GM15510 (cell line): Measurements from ENCODE around the gene PRR33.

ENCODE experiments used
- POLR2A ChIP-seq: IDR thresholded peaks from 3 replicates; pipeline ENCODE4 v1.6.1; 2011; ENCODE audit warnings: borderline replicate concordance; ENCODE audit not compliant: insufficient read length; ENCODE audit errors: extremely low read depth

PRR33 gene

DNA sequence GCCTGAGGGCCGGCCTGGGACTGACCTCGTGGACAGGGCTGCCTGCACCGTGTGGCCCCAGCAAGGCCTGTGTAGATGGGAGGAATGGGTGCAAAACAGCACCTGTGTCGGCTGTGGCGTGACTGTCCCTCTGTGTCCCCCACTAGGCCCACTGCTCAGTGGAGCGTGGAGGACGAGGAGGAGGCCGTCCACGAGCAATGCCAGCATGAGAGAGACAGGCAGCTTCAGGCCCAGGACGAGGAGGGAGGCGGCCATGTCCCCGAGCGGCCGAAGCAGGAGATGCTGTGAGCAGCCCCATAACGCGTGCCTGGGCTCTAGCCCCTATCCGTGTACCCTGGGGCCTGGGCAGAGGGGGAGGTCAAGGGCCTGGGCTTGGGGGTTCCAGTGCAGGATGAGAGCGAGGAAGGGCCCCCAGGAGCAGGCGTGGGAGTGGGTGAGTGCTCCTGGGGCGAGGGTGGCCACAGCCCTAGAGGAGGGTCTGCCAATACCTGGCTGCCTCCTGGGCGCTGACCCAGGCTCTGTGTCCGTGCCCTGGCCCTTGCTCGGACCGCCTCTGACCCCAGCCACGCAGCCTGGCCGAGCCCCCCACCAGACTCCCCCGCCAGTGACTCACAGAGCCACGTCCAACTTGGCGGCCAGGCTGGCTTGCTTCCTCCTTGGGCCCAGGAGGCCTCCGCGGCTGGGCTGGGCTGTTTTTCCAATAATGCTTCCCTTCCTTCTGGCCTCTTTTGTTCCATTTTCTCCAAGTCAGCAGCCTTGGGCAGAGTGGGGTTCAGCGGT is 11.6 kb downstream of the PRR33 start:
- no peak for TF ChIP-seq POLR2A

DNA sequence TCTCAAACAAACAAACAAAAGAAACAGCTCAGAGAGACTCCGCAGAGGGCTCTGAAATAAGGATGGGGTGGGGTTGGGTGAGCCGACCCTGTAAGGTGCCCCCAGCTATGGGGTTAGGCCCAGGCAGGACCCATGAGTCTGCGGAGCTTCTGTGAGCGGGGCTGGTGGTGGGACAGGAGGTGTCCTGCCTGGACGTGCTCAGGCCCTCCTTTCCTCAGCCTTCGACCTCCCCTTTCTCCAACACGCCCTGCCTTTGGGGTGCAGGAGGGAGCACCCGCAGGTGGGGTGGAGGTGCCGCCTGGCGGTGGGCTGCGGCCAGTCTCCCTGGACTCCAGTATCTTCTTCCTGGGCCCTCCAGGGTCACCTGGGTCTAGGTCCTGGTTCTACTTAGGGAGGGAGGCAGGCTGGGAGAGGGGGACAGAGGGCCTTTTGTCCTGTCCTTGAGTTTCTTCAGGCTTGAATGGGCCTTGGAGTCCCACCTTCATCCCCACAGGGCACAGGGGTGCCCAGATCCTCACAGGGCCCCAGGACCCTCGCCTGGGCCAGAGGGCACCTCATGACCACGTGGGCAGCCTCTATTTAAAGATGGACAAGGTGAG is 12.3 kb downstream of the PRR33 start:
- TF ChIP-seq POLR2A: no peak

DNA sequence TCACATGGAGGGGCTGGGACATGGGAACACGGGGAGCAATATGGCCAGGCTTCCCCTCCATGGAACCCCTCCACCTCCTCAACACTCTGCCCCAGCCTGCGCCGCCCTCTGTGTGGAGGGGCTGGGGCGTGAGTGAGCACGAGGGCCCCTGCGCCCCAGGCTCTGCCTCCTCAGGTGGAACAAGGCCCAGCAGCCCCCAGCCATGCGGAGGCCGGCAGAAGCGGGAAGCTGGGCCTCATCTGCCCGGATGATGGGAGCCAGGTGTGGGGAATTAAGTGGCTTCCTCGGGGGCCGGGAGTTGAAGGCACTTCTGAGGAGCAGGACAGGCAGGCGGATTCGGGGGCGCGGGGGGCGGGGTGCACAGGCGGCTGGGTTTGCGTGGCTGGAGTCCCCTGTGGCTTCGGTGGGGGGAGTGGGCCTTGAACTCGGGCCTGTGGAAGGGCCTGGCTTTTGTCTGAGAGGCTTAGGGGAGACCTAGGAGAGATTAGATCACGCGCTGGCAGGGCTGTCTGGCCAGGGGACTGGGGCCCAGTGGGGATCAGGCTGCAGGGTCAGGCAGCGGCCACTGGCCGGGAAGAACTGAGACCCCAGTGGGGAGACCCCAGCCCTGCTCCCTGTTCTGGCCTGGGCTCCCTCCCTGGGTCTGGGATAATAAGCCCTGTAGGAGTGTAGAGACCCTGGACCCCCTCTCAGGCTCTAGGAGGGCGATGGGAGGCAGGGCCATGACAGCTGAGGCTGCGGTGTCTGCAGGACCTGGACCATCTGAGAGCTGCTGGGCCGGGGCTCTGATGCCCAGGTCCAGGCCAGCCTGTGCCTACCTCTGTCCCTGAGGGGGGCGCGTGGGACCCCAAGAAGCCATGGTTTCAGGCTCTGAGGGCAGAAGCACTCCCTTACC is 13.3 kb downstream of the PRR33 start:
- no peak for TF ChIP-seq POLR2A

DNA sequence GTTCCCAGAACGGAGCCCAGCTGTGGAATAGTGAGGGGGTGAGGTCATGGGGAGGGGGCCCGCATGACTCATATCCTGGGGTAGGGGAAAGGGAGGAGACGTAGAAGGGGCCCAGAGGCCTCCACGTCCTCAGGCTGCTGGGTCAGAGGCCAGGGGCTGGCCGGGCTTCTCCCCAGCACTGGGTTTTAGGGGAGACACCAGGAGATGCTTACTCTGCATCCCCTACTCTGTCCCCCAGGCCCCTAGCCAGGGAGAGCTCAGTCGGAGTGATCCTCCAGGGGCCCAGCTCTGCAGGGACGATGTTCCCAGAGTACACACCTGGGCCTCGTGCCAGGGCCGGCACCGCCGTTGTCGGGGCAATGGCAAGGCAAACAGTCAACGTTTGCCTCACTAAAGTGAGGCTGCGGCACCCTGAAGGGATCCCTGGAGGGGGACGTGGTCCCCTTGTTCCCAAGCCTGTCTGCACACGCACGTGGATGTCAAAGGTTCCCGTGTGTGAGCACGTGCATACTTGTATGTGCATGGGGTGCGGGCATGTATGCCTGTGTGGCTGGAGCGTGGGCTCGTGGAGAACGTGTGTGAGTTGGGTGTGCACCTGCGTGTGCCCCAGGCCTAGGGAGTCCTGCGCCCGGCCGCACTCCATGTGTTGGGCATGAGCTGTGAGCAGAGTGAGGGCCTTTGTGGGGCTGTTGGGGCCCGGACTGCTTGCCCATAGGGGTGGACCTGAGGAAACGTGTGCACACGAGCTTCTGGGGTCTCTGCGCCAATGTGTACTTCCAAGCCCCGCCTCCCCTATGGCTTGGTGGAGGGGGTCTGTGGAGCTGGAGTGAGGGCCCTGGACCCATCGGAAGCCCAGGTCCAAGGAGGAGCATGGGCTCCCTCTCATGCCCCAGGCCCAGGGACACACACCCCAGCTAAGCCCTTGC is 14.2 kb downstream of the PRR33 start:
- TF ChIP-seq POLR2A: no peak

DNA sequence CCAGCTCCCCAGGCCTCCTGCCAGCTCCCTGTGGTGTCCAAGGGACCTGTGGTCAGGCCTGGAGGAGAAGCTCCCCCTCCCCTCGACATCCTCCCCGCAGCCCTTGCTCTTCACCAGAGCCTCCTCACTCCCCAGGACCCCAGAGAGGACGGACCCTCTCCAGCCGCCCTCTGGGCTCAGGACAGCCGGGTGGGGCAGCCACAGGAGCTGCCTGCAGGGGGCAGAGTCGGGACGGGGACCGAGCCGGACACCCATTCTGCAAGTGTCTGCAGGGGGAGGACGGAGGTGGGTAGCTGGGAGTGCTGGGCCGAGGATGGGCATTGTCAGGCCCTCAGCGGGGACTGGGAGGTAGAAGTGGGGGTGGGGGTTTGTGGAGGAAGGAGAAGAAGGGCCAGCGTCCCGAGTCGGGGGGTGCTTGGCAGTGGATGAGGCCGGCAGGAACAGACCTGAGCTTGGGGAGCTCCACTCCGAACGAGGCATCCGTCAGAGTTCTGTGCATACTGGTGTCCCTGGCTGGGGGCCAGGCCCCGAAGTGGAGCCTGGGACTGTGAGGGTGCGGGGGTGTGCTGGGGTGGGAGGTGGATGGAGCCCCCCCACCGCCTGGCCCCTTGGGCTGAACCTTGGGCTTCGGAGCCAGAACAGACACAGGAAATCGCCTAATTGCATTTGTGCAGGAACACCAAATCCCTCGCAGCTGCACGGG is 15.2 kb downstream of the PRR33 start:
- TF ChIP-seq POLR2A: no peak

DNA sequence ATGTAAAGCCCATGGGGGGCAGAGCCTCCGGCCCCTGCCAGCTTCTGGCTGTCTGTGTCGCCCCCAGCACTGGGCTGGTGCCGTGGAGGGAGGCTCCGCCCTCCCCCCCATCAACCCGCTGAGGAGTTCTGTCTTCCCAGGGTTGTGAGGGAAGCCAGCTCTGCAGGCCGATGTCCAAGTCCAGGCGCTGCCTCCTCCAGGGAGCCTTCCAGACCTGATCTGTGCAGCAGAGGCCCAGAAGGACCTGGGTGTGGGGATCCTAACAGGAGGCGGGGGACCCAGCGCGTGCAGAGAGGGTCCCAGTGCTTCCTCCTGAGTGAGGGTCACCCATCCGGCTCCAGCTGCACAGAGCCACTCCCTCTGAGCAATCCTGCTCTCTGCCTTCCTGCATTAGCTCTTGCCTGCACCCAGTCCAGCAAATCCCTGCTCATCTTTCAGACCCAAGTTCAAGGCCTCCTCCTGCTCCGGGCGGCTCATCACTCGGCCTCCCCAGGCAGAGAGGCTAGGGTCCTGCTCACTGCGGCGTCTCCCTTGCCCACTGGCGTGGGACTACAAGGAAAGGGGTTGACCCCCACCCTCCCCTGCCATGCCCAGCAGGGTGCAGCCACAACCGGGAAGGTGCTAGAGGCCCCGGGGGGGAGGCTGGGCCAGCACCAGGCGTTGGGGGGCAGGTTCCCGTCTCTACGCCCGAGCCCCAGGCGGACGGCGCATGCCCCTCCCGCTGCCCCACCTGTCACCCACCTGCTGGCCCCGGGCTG is 16.4 kb downstream of the PRR33 start:
- no peak for TF ChIP-seq POLR2A

DNA sequence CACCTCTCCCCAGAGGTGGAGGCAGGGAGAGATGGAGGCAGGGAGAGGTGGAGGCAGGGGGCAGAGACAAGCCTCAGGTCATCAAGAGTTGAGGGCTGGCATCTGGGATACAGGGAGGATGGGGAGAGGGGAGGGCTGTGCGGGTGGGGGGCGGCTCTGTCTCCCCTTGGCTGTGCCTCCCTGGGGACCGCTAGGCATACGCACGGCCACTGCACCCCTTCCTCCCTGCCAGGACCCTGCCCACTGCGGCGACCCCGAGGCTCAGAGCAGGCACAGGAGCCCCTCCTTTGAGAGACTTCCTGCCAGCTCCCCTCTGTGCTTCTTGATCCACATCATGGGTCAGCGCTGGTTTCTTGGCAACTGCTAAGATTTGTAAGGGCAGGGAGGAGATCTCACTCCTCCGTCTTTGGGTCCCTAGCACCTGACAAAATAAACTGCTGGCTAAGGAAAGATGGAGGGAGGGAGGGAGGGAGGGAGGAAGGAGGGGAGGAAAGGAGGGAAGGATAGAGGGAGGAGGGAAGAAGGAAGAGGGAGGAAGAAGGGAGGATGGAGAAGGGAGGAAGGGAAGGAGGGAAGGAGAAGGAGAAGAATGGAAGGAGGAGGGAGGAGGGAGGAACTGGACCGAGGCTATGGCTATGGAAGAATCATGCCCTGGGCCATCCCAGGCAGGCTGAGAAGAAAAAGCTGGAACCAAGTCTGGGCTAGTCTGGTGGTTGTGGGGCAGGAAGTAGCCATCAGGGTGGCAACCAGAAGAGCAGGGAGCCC is 18.5 kb downstream of the PRR33 start:
- TF ChIP-seq POLR2A: no peak

DNA sequence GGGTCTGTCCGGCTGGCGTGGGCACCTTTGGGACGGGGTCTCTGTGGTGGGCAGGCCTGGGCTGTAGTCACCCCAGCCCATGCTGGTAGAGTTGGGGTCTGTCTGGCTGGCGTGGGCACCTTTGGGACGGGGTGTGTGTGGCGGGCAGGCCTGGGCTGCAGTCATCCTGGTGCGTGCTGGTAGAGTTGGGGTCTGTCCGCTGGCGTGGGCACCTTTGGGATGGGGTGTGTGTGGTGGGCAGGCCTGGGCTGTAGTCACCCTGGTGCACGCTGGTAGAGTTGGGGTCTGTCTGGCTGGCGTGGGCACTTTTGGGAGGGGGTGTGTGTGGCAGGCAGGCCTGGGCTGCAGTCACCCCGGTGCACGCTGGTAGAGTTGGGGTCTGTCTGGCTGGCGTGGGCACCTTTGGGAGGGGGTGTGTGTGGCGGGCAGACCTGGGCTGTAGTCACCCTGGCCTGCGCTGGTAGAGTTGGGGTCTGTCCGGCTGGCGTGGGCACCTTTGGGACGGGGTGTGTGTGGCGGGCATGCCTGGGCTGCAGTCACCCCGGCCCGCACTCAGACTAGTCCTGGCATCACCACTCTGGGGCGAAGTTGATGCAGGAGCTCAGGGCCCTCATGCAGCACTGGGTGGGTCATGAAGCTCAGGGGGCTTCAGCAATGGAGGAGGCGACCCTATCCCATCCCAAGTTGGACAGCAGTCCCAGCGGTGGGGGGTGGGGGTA is 19.3 kb downstream of the PRR33 start:
- no peak for TF ChIP-seq POLR2A

DNA sequence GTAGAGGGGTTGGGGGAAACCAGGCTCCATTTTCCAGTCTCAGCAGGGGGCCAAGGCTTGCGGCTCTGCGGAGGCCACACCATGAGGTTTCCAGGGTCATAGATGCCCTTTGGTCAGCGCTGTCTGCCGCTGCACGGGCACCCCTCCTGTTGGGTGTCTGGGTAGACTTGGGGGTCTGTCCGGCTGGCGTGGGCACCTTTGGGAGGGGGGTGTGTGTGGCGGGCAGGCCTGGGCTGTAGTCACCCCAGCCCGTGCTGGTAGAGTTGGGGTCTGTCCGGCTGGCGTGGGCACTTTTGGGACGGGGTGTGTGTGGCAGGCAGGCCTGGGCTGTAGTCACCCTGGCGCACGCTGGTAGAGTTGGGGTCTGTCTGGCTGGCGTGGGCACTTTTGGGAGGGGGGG is 20.2 kb downstream of the PRR33 start:
- no peak for TF ChIP-seq POLR2A

DNA sequence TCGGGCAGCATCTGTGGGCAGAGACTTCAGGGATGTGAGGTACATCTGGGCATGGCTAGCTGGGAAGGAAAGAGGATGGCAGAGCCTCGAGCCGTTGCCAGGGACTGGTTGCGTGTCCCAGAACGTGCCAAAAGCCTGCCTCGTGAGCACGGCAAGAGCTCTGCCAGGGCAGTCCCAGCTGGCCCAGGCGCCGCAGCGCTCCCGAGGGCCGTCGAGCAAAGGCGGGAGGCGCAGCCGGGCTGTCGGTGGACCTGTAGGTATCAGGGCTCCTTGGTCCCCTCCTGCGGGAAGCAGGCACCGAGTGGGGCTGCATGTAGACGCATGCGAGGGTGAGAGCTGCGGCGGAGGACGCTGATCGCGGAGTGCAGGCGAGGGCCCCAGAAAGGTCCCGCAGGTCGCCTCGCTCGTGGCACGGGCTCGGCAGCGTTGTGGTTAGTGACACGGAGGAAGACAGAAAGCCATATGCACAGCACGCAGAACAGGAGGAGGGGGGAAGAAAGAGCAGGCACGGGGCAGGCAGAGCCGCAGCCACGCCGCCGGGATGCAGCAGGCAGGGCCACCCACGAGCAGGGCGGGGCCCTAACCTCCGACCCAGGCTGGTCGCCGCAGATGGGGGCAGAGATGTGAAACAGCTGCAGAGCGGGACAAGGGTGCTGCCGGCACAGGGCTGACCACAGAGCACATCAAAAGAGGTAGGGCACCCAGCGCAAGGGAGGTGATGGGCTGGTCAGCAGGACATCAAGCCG is 20.8 kb downstream of the PRR33 start:
- no peak for TF ChIP-seq POLR2A

DNA sequence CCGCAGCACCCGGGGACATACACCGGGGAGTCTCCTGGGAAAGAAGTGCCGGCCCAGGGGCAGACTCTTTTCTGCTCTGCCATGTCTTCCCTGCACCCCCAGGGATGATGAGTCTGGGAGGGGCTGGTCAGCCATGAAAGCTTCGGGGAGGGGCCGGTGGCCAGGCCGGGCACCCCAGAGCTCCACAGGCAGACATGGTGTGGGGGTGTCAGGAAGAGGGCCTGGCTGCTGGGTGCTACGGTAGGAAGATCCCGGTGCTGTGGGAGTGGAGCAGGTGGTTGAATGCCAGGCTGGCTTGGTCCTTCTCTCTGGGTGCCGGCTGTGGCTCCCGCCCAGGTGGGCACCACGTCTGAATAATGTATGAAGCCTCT is 21.4 kb downstream of the PRR33 start:
- no peak for TF ChIP-seq POLR2A
